Dendritic cell treated with granulocyte-macrophage colony-stimulating factor and Interleukin-4, amounts not matched to agents 40 ng/mL and 50 ng/mL, for 4 days (primary cell): ENCODE results near the gene ST8SIA6.
A peak's percentile ranks its signal among the peaks of the same experiment; 100 is the strongest.

Source experiments
- H3K27ac Mint-ChIP-seq: one replicate; pipeline ENCODE4 v1.8.0; 2022; ENCODE audit warnings: mild to moderate bottlenecking, mixed read lengths
- H3K27me3 Mint-ChIP-seq: one replicate; pipeline ENCODE4 v1.8.0; 2022; ENCODE audit warnings: mild to moderate bottlenecking, mixed read lengths
- H3K36me3 Mint-ChIP-seq: one replicate; pipeline ENCODE4 v1.8.0; 2022; ENCODE audit warnings: low read depth, mixed read lengths
- H3K4me1 Mint-ChIP-seq: one replicate; pipeline ENCODE4 v1.8.0; 2022; ENCODE audit warnings: low read depth, mixed read lengths
- H3K4me3 Mint-ChIP-seq: one replicate; pipeline ENCODE4 v1.8.0; 2022; ENCODE audit warnings: mild to moderate bottlenecking, moderate library complexity, mixed read lengths
- H3K9me3 Mint-ChIP-seq: one replicate; pipeline ENCODE4 v1.8.0; 2022; ENCODE audit warnings: mixed read lengths
- intact Hi-C: fragments of 100-400 bp; cut with micrococcal nuclease; formaldehyde crosslinking; loops from one replicate; pipeline ENCODE4 v1.15.0; 2022

The ST8SIA6 gene

GRCh38 chr10:17428351-17429097 lies 25.9 kb downstream of the ST8SIA6 start:
- Mint-ChIP-seq H3K27ac (peak overlapping the region; percentile 7), H3K36me3 (no peaks in the 10 kb centered on the region), H3K4me1 (peaks cover 55% of the 10 kb centered on the region), H3K27me3 (peaks cover 18% of the 10 kb centered on the region), H3K4me3 (peak overlapping the region; percentile 30), H3K9me3 (peaks cover 10% of the 10 kb centered on the region)
- intact Hi-C loops: no loop called here

GRCh38 chr10:17427666-17428350 lies 26.6 kb downstream of the ST8SIA6 start:
- H3K4me1 Mint-ChIP-seq: peaks cover 59% of the 10 kb centered on the region
- no peak overlapping the region for H3K27ac Mint-ChIP-seq
- intact Hi-C loops: no loop called here
- H3K9me3 Mint-ChIP-seq: peaks cover 10% of the 10 kb centered on the region
- H3K36me3 Mint-ChIP-seq: no peaks in the 10 kb centered on the region
- H3K27me3 Mint-ChIP-seq: peaks cover 18% of the 10 kb centered on the region
- H3K4me3 Mint-ChIP-seq: no peak overlapping the region

GRCh38 chr10:17427201-17427600 lies 27.2 kb downstream of the ST8SIA6 start:
- no peaks in the 10 kb centered on the region for H3K36me3 Mint-ChIP-seq
- peaks cover 18% of the 10 kb centered on the region for H3K27me3 Mint-ChIP-seq
- H3K4me1 Mint-ChIP-seq: peaks cover 57% of the 10 kb centered on the region
- H3K9me3 Mint-ChIP-seq: peaks cover 9% of the 10 kb centered on the region
- intact Hi-C loops: no loop called here
- H3K27ac Mint-ChIP-seq: no peak overlapping the region
- H3K4me3 Mint-ChIP-seq: no peak overlapping the region

- H3K4me3 Mint-ChIP-seq: no peak overlapping the region
- H3K36me3 Mint-ChIP-seq: no peaks in the 10 kb centered on the region
- H3K9me3 Mint-ChIP-seq: peaks cover under 1% of the 10 kb centered on the region
- intact Hi-C loops: no loop called here
- H3K4me1 Mint-ChIP-seq: peaks cover 49% of the 10 kb centered on the region
- H3K27me3 Mint-ChIP-seq: peaks cover 18% of the 10 kb centered on the region
- no peak overlapping the region for H3K27ac Mint-ChIP-seq
These were observed 28.1 kb downstream of the ST8SIA6 start for GRCh38 chr10:17426263-17426750.

- H3K4me3 Mint-ChIP-seq: no peak overlapping the region
- intact Hi-C loops: no loop called here
- no peaks in the 10 kb centered on the region for H3K9me3 Mint-ChIP-seq
- no peak overlapping the region for H3K27ac Mint-ChIP-seq
- H3K27me3 Mint-ChIP-seq: peaks cover 18% of the 10 kb centered on the region
- peaks cover 43% of the 10 kb centered on the region for H3K4me1 Mint-ChIP-seq
- no peaks in the 10 kb centered on the region for H3K36me3 Mint-ChIP-seq
These were observed 28.7 kb downstream of the ST8SIA6 start for GRCh38 chr10:17425584-17426262.

- intact Hi-C loops: no loop called here
These were observed 30.7 kb downstream of the ST8SIA6 start for GRCh38 chr10:17423632-17424186.

GRCh38 chr10:17422931-17423330 lies 31.5 kb downstream of the ST8SIA6 start:
- peaks cover 22% of the 10 kb centered on the region for H3K4me1 Mint-ChIP-seq
- H3K27ac Mint-ChIP-seq: no peak overlapping the region
- H3K9me3 Mint-ChIP-seq: no peaks in the 10 kb centered on the region
- no peak overlapping the region for H3K4me3 Mint-ChIP-seq
- H3K27me3 Mint-ChIP-seq: peaks cover 4% of the 10 kb centered on the region
- no peaks in the 10 kb centered on the region for H3K36me3 Mint-ChIP-seq
- intact Hi-C loops: no loop called here

More at GRCh38 chr10:17423632-17424186, 30.7 kb downstream of the ST8SIA6 start:
- Mint-ChIP-seq H3K9me3 (no peaks in the 10 kb centered on the region), H3K27ac (no peak overlapping the region), H3K36me3 (no peaks in the 10 kb centered on the region), H3K4me3 (no peak overlapping the region), H3K27me3 (peaks cover 11% of the 10 kb centered on the region), H3K4me1 (peaks cover 29% of the 10 kb centered on the region)

- Mint-ChIP-seq H3K4me3 (no peak overlapping the region), H3K27ac (no peak overlapping the region), H3K4me1 (peaks cover under 1% of the 10 kb centered on the region), H3K36me3 (no peaks in the 10 kb centered on the region), H3K9me3 (no peaks in the 10 kb centered on the region), H3K27me3 (no peaks in the 10 kb centered on the region)
- intact Hi-C loops: no loop called here
These were observed 36.1 kb downstream of the ST8SIA6 start for GRCh38 chr10:17418249-17418648.

GRCh38 chr10:17416442-17417211 lies 37.8 kb downstream of the ST8SIA6 start:
- Mint-ChIP-seq H3K4me3 (no peak overlapping the region), H3K36me3 (no peaks in the 10 kb centered on the region), H3K9me3 (no peaks in the 10 kb centered on the region), H3K4me1 (no peaks in the 10 kb centered on the region), H3K27me3 (no peaks in the 10 kb centered on the region), H3K27ac (no peak overlapping the region)
- intact Hi-C loops: no loop called here

GRCh38 chr10:17415046-17415658 lies 39.2 kb downstream of the ST8SIA6 start:
- Mint-ChIP-seq H3K27me3 (no peaks in the 10 kb centered on the region), H3K36me3 (no peaks in the 10 kb centered on the region), H3K9me3 (no peaks in the 10 kb centered on the region), H3K4me3 (no peak overlapping the region), H3K4me1 (no peaks in the 10 kb centered on the region), H3K27ac (no peak overlapping the region)
- intact Hi-C loops: no loop called here

GRCh38 chr10:17414484-17414883 lies 39.9 kb downstream of the ST8SIA6 start:
- H3K9me3 Mint-ChIP-seq: no peaks in the 10 kb centered on the region
- H3K27me3 Mint-ChIP-seq: no peaks in the 10 kb centered on the region
- no peak overlapping the region for H3K4me3 Mint-ChIP-seq
- no peaks in the 10 kb centered on the region for H3K36me3 Mint-ChIP-seq
- H3K4me1 Mint-ChIP-seq: no peaks in the 10 kb centered on the region
- intact Hi-C loops: no loop called here
- H3K27ac Mint-ChIP-seq: no peak overlapping the region

GRCh38 chr10:17413876-17414275 lies 40.5 kb downstream of the ST8SIA6 start:
- no peaks in the 10 kb centered on the region for H3K9me3 Mint-ChIP-seq
- H3K27ac Mint-ChIP-seq: no peak overlapping the region
- intact Hi-C loops: no loop called here
- no peak overlapping the region for H3K4me3 Mint-ChIP-seq
- H3K36me3 Mint-ChIP-seq: no peaks in the 10 kb centered on the region
- no peaks in the 10 kb centered on the region for H3K27me3 Mint-ChIP-seq
- no peaks in the 10 kb centered on the region for H3K4me1 Mint-ChIP-seq

GRCh38 chr10:17412323-17412722 lies 42.1 kb downstream of the ST8SIA6 start:
- intact Hi-C loops: no loop called here
- Mint-ChIP-seq H3K4me1 (no peaks in the 10 kb centered on the region), H3K27me3 (no peaks in the 10 kb centered on the region), H3K4me3 (no peak overlapping the region), H3K27ac (no peak overlapping the region), H3K9me3 (no peaks in the 10 kb centered on the region), H3K36me3 (no peaks in the 10 kb centered on the region)
